ENCODE results near the gene C1orf167.

Gene C1orf167

GRCh38 chr1:11729498-11730428 lies 32.2 kb upstream of the C1orf167 start:
- no peak overlapping the region for H3K4me3 ChIP-seq (ENCODE audit: low read depth, low read length)
- no peak for TF ChIP-seq CTCF (IDR thresholded peaks at IDR 0.05; ENCODE audit: low read depth, low read length)

GRCh38 chr1:11730429-11730891 lies 31.5 kb upstream of the C1orf167 start:
- H3K4me3 ChIP-seq (ENCODE audit: low read depth, low read length) = no peak overlapping the region
- TF ChIP-seq CTCF (IDR thresholded peaks at IDR 0.05; ENCODE audit: low read depth, low read length) = no peak

GRCh38 chr1:11731691-11732283 lies 30.2 kb upstream of the C1orf167 start:
- peak overlapping the region; percentile 5 for H3K4me3 ChIP-seq (ENCODE audit: low read depth, low read length)
- no peak for TF ChIP-seq CTCF (IDR thresholded peaks at IDR 0.05; ENCODE audit: low read depth, low read length)

- TF ChIP-seq CTCF (IDR thresholded peaks at IDR 0.05; ENCODE audit: low read depth, low read length) = no peak
- no peak overlapping the region for H3K4me3 ChIP-seq (ENCODE audit: low read depth, low read length)
These were observed 28.7 kb upstream of the C1orf167 start for GRCh38 chr1:11733306-11733705.

- TF ChIP-seq CTCF (IDR thresholded peaks at IDR 0.05; ENCODE audit: low read depth, low read length) = no peak
- H3K4me3 ChIP-seq (ENCODE audit: low read depth, low read length) = peak overlapping the region; percentile 86
These were observed 26.5 kb upstream of the C1orf167 start for GRCh38 chr1:11735531-11735853.

GRCh38 chr1:11735854-11736745 lies 25.9 kb upstream of the C1orf167 start, which contains the start of gene AGTRAP:
TSS of gene AGTRAP (plus strand) at chr1:11736136. CDS start at chr1:11736209, 73 bp downstream.
- TF ChIP-seq CTCF (IDR thresholded peaks at IDR 0.05; ENCODE audit: low read depth, low read length) = no peak
- H3K4me3 ChIP-seq (ENCODE audit: low read depth, low read length) = peak within 1 kb of the TSS; percentile 86
